ENCODE measurements around the gene NCK2.

Gene NCK2

GRCh38 chr2:105809097-105809473 lies 64.4 kb downstream of the NCK2 start:
- DNase-seq (ENCODE audit: low spot score), result no peak
- no peak for FAIRE-seq

- FAIRE-seq, result no peak
- DNase-seq (ENCODE audit: low spot score), result no peak
These were observed 65.0 kb downstream of the NCK2 start for GRCh38 chr2:105809723-105810122.

GRCh38 chr2:105812180-105813044 lies 67.7 kb downstream of the NCK2 start:
- FAIRE-seq (no peak), DNase-seq (ENCODE audit: low spot score) (no peak)

- DNase-seq (ENCODE audit: low spot score), result no peak
- FAIRE-seq, result no peak
These were observed 68.3 kb downstream of the NCK2 start for GRCh38 chr2:105813045-105813315.

GRCh38 chr2:105813405-105813804 lies 68.7 kb downstream of the NCK2 start:
- DNase-seq (ENCODE audit: low spot score), result no peak
- no peak for FAIRE-seq

GRCh38 chr2:105814291-105814940 lies 69.7 kb downstream of the NCK2 start:
- no peak for FAIRE-seq

GRCh38 chr2:105815401-105815800 lies 70.7 kb downstream of the NCK2 start:
- FAIRE-seq, result no peak

More at GRCh38 chr2:105814291-105814940, 69.7 kb downstream of the NCK2 start:
- no peak for DNase-seq (ENCODE audit: low spot score)

GRCh38 chr2:105820151-105820550 lies 75.4 kb downstream of the NCK2 start:
- FAIRE-seq, result no peak
- no peak for DNase-seq (ENCODE audit: low spot score)

More at GRCh38 chr2:105815401-105815800, 70.7 kb downstream of the NCK2 start:
- DNase-seq (ENCODE audit: low spot score), result no peak

GRCh38 chr2:105820691-105821090 lies 76.0 kb downstream of the NCK2 start:
- FAIRE-seq (no peak), DNase-seq (ENCODE audit: low spot score) (no peak)

GRCh38 chr2:105821428-105822125 lies 76.9 kb downstream of the NCK2 start:
- FAIRE-seq (no peak), DNase-seq (ENCODE audit: low spot score) (no peak)

- FAIRE-seq (no peak), DNase-seq (ENCODE audit: low spot score) (no peak)
These were observed 77.5 kb downstream of the NCK2 start for GRCh38 chr2:105822186-105822585.

- FAIRE-seq (no peak), DNase-seq (ENCODE audit: low spot score) (no peak)
These were observed 79.7 kb downstream of the NCK2 start for GRCh38 chr2:105824446-105824845.

- DNase-seq (ENCODE audit: low spot score) (no peak), FAIRE-seq (no peak)
These were observed 82.8 kb downstream of the NCK2 start for GRCh38 chr2:105827351-105828096.

GRCh38 chr2:105828558-105828957 lies 83.8 kb downstream of the NCK2 start:
- no peak for FAIRE-seq
- DNase-seq (ENCODE audit: low spot score), result no peak

GRCh38 chr2:105834931-105835330 lies 90.2 kb downstream of the NCK2 start:
- FAIRE-seq, result no peak

GRCh38 chr2:105836341-105836740 lies 91.6 kb downstream of the NCK2 start:
- FAIRE-seq (no peak), DNase-seq (ENCODE audit: low spot score) (no peak)

More at GRCh38 chr2:105834931-105835330, 90.2 kb downstream of the NCK2 start:
- DNase-seq (ENCODE audit: low spot score), result no peak

- no peak for DNase-seq (ENCODE audit: low spot score)
- FAIRE-seq, result no peak
These were observed 92.4 kb downstream of the NCK2 start for GRCh38 chr2:105836840-105837692.

- FAIRE-seq (no peak), DNase-seq (ENCODE audit: low spot score) (no peak)
These were observed 95.1 kb downstream of the NCK2 start for GRCh38 chr2:105839793-105840192.

- FAIRE-seq (no peak), DNase-seq (ENCODE audit: low spot score) (no peak)
These were observed 96.2 kb downstream of the NCK2 start for GRCh38 chr2:105840933-105841332.

- FAIRE-seq (no peak), DNase-seq (ENCODE audit: low spot score) (no peak)
These were observed 96.8 kb downstream of the NCK2 start for GRCh38 chr2:105841551-105841950.

- no peak for DNase-seq (ENCODE audit: low spot score)
- no peak for FAIRE-seq
These were observed 97.8 kb downstream of the NCK2 start for GRCh38 chr2:105842555-105842954.

Data from RCC 7860 (cell line).